Nephron progenitor cell (in vitro differentiated cells): Measurements from ENCODE around the gene MBD2.

Source experiments
- DNase-seq: peaks from one replicate; pipeline ENCODE4 v3.0.0; 2021
- H3K27ac Mint-ChIP-seq: 2 replicates; pipeline ENCODE4 v1.8.0; 2021; ENCODE audit warnings: mild to moderate bottlenecking, moderate library complexity, mixed read lengths
- H3K27me3 Mint-ChIP-seq: 2 replicates; pipeline ENCODE4 v1.8.0; 2021; ENCODE audit warnings: mild to moderate bottlenecking, low read depth, mixed read lengths; ENCODE audit not compliant: poor library complexity
- H3K36me3 Mint-ChIP-seq: 2 replicates; pipeline ENCODE4 v1.8.0; 2021; ENCODE audit warnings: low read depth, mixed read lengths
- H3K4me1 Mint-ChIP-seq: 2 replicates; pipeline ENCODE4 v1.8.0; 2021; ENCODE audit warnings: mixed read lengths
- H3K4me3 Mint-ChIP-seq: 2 replicates; pipeline ENCODE4 v1.8.0; 2021; ENCODE audit warnings: mild to moderate bottlenecking, moderate library complexity, mixed read lengths
- H3K9me3 Mint-ChIP-seq: 2 replicates; pipeline ENCODE4 v1.8.0; 2021; ENCODE audit warnings: mild to moderate bottlenecking, moderate library complexity, mixed read lengths
- CTCF ChIP-seq: fragments of 200-600 bp; sonication (generic); IDR thresholded peaks from 2 replicates; pipeline ENCODE4 v1.5.0; 2021; ENCODE audit warnings: antibody characterized with exemption

Gene MBD2

DNA sequence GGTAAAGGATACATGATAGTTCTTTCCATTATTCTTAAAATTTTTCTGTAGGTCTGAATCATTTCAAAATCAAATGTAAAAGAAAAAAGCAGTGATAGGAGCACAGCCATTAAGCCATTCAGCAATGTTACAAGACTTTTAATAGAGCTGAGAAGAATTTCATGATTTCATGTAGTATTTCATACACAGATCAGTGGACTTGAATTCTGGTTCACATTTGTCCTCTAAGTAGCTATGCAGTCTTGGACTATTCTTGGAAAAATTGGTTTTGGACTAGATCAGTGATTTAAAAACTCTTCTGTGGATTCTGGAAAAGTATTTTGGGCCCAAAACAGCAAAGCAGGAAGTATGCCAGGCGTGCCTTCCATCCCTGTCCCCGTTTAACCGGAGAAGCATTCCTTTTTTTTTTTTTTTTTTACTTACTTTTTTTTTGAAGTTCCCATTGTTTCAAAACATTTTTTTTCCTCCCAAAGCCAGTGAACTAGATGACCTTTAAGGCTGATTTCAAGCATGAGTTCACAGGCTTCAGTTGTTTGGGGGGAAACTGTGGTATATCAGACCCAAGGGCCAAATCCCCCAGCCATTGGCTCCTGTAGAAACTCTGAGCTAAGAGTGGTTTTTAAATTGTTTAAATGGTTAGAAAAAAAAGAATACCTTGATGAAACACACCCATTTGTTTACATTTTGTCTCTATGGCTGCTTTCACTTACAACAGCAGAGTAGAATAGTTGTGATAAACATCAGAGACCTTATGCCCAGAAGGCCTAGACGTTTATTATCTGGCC is 27.3 kb upstream of the MBD2 start:
- peaks cover 58% of the 10 kb centered on the region for H3K4me1 Mint-ChIP-seq
- H3K9me3 Mint-ChIP-seq: peaks cover 5% of the 10 kb centered on the region
- no peak overlapping the region for H3K4me3 Mint-ChIP-seq
- no peak for TF ChIP-seq CTCF
- no peak for DNase-seq
- H3K27me3 Mint-ChIP-seq: no peaks in the 10 kb centered on the region
- H3K27ac Mint-ChIP-seq: no peak overlapping the region
- peaks cover 6% of the 10 kb centered on the region for H3K36me3 Mint-ChIP-seq

GRCh38 chr18:54250846-54251261 is 26.4 kb upstream of the MBD2 start:
- Mint-ChIP-seq H3K27me3 (no peaks in the 10 kb centered on the region), H3K4me1 (peaks cover 55% of the 10 kb centered on the region), H3K9me3 (peaks cover 5% of the 10 kb centered on the region), H3K27ac (no peak overlapping the region), H3K4me3 (no peak overlapping the region), H3K36me3 (peaks cover 6% of the 10 kb centered on the region)
- no peak for TF ChIP-seq CTCF
- no peak for DNase-seq

- Mint-ChIP-seq H3K27ac (peak overlapping the region; percentile 98), H3K27me3 (no peaks in the 10 kb centered on the region), H3K4me3 (peak overlapping the region; percentile 19), H3K4me1 (peaks cover 32% of the 10 kb centered on the region), H3K9me3 (peaks cover 5% of the 10 kb centered on the region), H3K36me3 (peaks cover 6% of the 10 kb centered on the region)
- no peak for TF ChIP-seq CTCF
- no peak for DNase-seq
Measured at GRCh38 chr18:54247511-54248175, 23.2 kb upstream of the MBD2 start.

- Mint-ChIP-seq H3K9me3 (peaks cover 4% of the 10 kb centered on the region), H3K36me3 (no peaks in the 10 kb centered on the region), H3K27ac (no peak overlapping the region), H3K4me3 (no peak overlapping the region), H3K4me1 (peaks cover 12% of the 10 kb centered on the region), H3K27me3 (peaks cover 5% of the 10 kb centered on the region)
- no peak for DNase-seq
- TF ChIP-seq CTCF: no peak
Measured at GRCh38 chr18:54242327-54242726, 17.9 kb upstream of the MBD2 start.

- no peak overlapping the region for H3K27ac Mint-ChIP-seq
- no peak for DNase-seq
- H3K27me3 Mint-ChIP-seq: peaks cover 5% of the 10 kb centered on the region
- H3K36me3 Mint-ChIP-seq: no peaks in the 10 kb centered on the region
- peaks cover 5% of the 10 kb centered on the region for H3K4me1 Mint-ChIP-seq
- peaks cover 9% of the 10 kb centered on the region for H3K9me3 Mint-ChIP-seq
- TF ChIP-seq CTCF: no peak
- H3K4me3 Mint-ChIP-seq: no peak overlapping the region
Measured at GRCh38 chr18:54241483-54241882, 17.0 kb upstream of the MBD2 start.
